Keratinocyte (primary cell): ENCODE data around the gene ARMC2. TPM values are rescaled to one million over a fixed set of nuclear protein-coding genes. Genes with fewer than 3 reads are reported as not detected.

Experiments used
- DNase-seq: peaks from one replicate; pipeline ENCODE4 v3.0.0-alpha.2; 2011; ENCODE audit warnings: low read depth, missing footprints, low spot score
- FAIRE-seq: peaks from 2 replicates; lab custom pipeline; 2011; peaks lifted over from hg19 to GRCh38; lab: Jason Lieb, UNC
- H2AFZ ChIP-seq: 2 replicates; pipeline ENCODE4 v1.6.0; 2012; ENCODE audit warnings: low read length, control low read depth, inconsistent platforms; ENCODE audit not compliant: control insufficient read depth
- H3K27ac ChIP-seq: 2 replicates; pipeline ENCODE4 v1.5.1; 2011; ENCODE audit warnings: low read length; ENCODE audit not compliant: control insufficient read depth, insufficient read depth
- H3K27me3 ChIP-seq: 3 replicates; pipeline ENCODE4 v1.6.0; 2011; ENCODE audit warnings: low read length; ENCODE audit not compliant: control insufficient read depth, insufficient read depth; ENCODE audit errors: extremely low read depth
- H3K36me3 ChIP-seq, 2 experiments: 2 replicates in 1 of 2; 3 replicates in 1 of 2; pipeline ENCODE4 v1.5.1; 2011; ENCODE audit warnings: low read length in 2 of 2, mild to moderate bottlenecking in 1 of 2; ENCODE audit not compliant: control insufficient read depth in 2 of 2, insufficient read depth in 2 of 2; ENCODE audit errors: extremely low read depth in 1 of 2
- H3K4me1 ChIP-seq: 3 replicates; pipeline ENCODE4 v1.5.1; 2011; ENCODE audit warnings: low read length; ENCODE audit not compliant: control insufficient read depth, insufficient read depth; ENCODE audit errors: extremely low read depth
- H3K4me2 ChIP-seq: 3 replicates; pipeline ENCODE4 v1.6.0; 2011; ENCODE audit warnings: low read depth, low read length; ENCODE audit not compliant: control insufficient read depth, insufficient read depth; ENCODE audit errors: extremely low read depth
- H3K4me3 ChIP-seq, 3 experiments: fragments of 200-600 bp in 1 of 3; sonication (generic) in 1 of 3; 2 replicates in 2 of 3; 3 replicates in 1 of 3; pipeline ENCODE4 v1.5.1; 2011 to 2016; ENCODE audit warnings: low read length in 3 of 3, mild to moderate bottlenecking in 3 of 3, control low read depth in 2 of 3, inconsistent platforms in 1 of 3, low read depth in 1 of 3, mixed read lengths in 1 of 3, mixed run types in 1 of 3, moderate library complexity in 1 of 3; ENCODE audit not compliant: control insufficient read depth in 2 of 3, insufficient read depth in 2 of 3; ENCODE audit errors: extremely low read depth in 1 of 3
- H3K79me2 ChIP-seq: 2 replicates; pipeline ENCODE4 v1.6.0; 2012; ENCODE audit warnings: low read length; ENCODE audit not compliant: control insufficient read depth, insufficient read depth
- H3K9ac ChIP-seq: 3 replicates; pipeline ENCODE4 v1.6.0; 2011; ENCODE audit warnings: low read length; ENCODE audit not compliant: control insufficient read depth, insufficient read depth; ENCODE audit errors: extremely low read depth
- H3K9me1 ChIP-seq: 3 replicates; pipeline ENCODE4 v1.6.0; 2011; ENCODE audit warnings: low read length; ENCODE audit not compliant: control insufficient read depth, insufficient read depth; ENCODE audit errors: extremely low read depth
- H3K9me3 ChIP-seq: 2 replicates; pipeline ENCODE4 v1.5.1; 2012; ENCODE audit warnings: low read depth, low read length; ENCODE audit not compliant: control insufficient read depth
- H4K20me1 ChIP-seq: 3 replicates; pipeline ENCODE4 v1.6.0; 2011; ENCODE audit warnings: low read length; ENCODE audit not compliant: control insufficient read depth, insufficient read depth; ENCODE audit errors: extremely low read depth
- EZH2 ChIP-seq: IDR thresholded peaks from one replicate; pipeline ENCODE4 v1.6.1; 2012; ENCODE audit warnings: inconsistent platforms, mild to moderate bottlenecking, low read length, moderate library complexity
- dilution Hi-C: fragments of 300-500 bp; cut with MboI; formaldehyde crosslinking; loops from one replicate; pipeline ENCODE4 v1.7.0; 2020; ENCODE audit warnings: low sequenced_read_pairs; ENCODE audit not compliant: extremely low pct_ligation_motif_present
- polyA plus RNA-seq, 5 experiments: library from polyadenylated mRNA; depleted of rRNA in 3 of 5; stranded (reverse) in 3 of 5; stranded (forward) in 1 of 5; unstranded in 1 of 5; fragments of >200 nt; gene quantifications; 1 replicate in 1 of 5; 2 replicates in 3 of 5; 3 replicates in 1 of 5; pipeline versions ENCODE4 v1.2.1 to v1.2.3, GENCODE V29; 2011 to 2012; ENCODE audit warnings: missing spikeins in 2 of 5, low read depth in 1 of 5, low replicate concordance in 1 of 5
- TF ChIP-seq, protein P1 (sequence below), 3 experiments: IDR thresholded peaks in 1 of 3; conservative IDR thresholded peaks in 1 of 3; optimal IDR thresholded peaks in 1 of 3; 2 replicates in 2 of 3; 3 replicates in 1 of 3; pipeline versions ENCODE3 to v1.5.1; 2011; ENCODE audit warnings: low read length in 3 of 3, mild to moderate bottlenecking in 3 of 3, moderate library complexity in 2 of 3, control low read depth in 1 of 3, inconsistent platforms in 1 of 3; ENCODE audit not compliant: insufficient read depth in 2 of 3; ENCODE audit errors: extremely low read depth in 1 of 3

Gene ARMC2
- polyA plus RNA-seq, 1 donor (not counting 4 experiments of a cell fraction or from before 2014, with no cell fraction given), result 3.8 TPM

DNA sequence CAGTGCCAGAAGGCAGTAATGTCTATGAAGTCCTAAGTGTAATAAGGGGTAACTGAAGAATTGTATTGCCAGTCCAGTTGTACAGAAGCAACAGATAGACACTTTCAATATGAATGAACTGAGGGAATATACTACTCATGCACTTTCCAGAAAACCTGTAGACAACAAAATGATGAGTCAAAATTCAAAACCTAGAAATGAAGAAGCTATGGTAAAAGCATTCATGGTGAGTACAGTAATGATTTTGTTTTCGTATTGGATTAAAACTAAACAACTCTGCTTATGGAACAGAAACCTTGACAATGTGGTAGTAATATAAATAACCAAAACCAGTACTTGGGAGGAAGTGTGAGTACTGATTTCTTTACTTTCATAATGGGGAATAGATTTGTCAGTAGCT is 35.0 kb downstream of the ARMC2 start:
- H3K4me3 ChIP-seq, result no peak overlapping the region
- FAIRE-seq (no peak), DNase-seq (no peak)
- H3K79me2 ChIP-seq, result no peaks in the 10 kb centered on the region
- H3K4me1 ChIP-seq, result no peaks in the 10 kb centered on the region
- H3K4me2 ChIP-seq, result no peak overlapping the region
- no peak for TF ChIP-seq EZH2
- TF ChIP-seq, protein P1, sequence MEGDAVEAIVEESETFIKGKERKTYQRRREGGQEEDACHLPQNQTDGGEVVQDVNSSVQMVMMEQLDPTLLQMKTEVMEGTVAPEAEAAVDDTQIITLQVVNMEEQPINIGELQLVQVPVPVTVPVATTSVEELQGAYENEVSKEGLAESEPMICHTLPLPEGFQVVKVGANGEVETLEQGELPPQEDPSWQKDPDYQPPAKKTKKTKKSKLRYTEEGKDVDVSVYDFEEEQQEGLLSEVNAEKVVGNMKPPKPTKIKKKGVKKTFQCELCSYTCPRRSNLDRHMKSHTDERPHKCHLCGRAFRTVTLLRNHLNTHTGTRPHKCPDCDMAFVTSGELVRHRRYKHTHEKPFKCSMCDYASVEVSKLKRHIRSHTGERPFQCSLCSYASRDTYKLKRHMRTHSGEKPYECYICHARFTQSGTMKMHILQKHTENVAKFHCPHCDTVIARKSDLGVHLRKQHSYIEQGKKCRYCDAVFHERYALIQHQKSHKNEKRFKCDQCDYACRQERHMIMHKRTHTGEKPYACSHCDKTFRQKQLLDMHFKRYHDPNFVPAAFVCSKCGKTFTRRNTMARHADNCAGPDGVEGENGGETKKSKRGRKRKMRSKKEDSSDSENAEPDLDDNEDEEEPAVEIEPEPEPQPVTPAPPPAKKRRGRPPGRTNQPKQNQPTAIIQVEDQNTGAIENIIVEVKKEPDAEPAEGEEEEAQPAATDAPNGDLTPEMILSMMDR (optimal IDR thresholded peaks at IDR 0.05 in 1 of 3, IDR thresholded peaks at IDR 0.05 in 1 of 3, conservative IDR thresholded peaks at IDR 0.05 in 1 of 3; ENCODE audit: extremely low read depth in 1 of 3, insufficient read depth in 2 of 3, low read length in 3 of 3), result no peak
- H2AFZ ChIP-seq, result no peak overlapping the region
- no peaks in the 10 kb centered on the region for H3K36me3 ChIP-seq
- no peaks in the 10 kb centered on the region for H3K9me1 ChIP-seq
- no peaks in the 10 kb centered on the region for H3K27me3 ChIP-seq
- no peak overlapping the region for H3K9ac ChIP-seq
- H3K9me3 ChIP-seq, result no peaks in the 10 kb centered on the region
- H4K20me1 ChIP-seq, result no peaks in the 10 kb centered on the region
- dilution Hi-C loops, result no loop called here
- H3K27ac ChIP-seq, result no peak overlapping the region

DNA sequence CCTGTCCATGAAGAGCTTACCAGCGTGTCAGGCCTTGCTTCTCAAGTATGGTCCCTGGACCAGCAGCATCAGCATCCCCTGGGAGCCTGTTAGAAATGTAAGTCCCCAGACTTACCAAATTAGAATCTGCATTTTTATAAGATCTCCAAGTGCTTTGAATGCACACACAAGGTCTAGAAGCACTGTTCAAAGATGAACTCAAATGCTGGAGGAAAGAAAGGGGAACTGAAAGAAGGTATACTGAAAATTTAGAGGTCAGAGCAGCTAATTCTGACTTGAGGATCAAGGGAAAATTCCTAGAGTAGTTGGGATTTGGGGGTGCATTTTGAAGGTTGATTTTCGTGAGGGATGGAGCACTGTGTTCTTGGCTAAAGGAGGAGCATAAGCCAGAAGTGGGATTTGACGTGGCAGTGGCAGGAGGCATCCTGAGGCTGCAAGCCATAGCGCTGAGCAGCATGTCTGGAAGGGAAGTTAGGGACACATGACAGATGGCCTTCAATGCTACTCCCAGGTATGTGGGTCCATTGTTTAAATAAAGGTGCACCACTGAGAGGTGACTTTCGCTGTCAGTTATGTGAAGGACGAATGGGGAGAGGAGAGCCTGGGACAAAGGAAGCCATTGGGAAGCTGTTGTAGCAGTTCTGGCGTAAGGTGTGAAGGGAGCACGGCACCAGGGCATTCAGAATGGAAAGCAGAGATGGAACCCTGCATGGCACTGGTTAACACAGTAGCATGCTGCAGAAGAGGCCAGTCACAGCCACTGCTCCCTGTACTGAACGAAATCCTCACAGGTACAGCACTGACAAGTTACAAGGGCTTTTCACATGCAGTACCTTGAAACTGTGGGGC is 36.2 kb downstream of the ARMC2 start:
- no peaks in the 10 kb centered on the region for H3K79me2 ChIP-seq
- FAIRE-seq (no peak), DNase-seq (no peak)
- no peaks in the 10 kb centered on the region for H4K20me1 ChIP-seq
- no peak overlapping the region for H3K9ac ChIP-seq
- H3K4me3 ChIP-seq, result no peak overlapping the region
- dilution Hi-C loops, result no loop called here
- H3K4me2 ChIP-seq, result no peak overlapping the region
- no peak overlapping the region for H3K27ac ChIP-seq
- no peaks in the 10 kb centered on the region for H3K36me3 ChIP-seq
- TF ChIP-seq, protein P1 (optimal IDR thresholded peaks at IDR 0.05 in 1 of 3, IDR thresholded peaks at IDR 0.05 in 1 of 3, conservative IDR thresholded peaks at IDR 0.05 in 1 of 3; ENCODE audit: extremely low read depth in 1 of 3, insufficient read depth in 2 of 3, low read length in 3 of 3), result no peak
- TF ChIP-seq EZH2, result no peak
- H3K9me3 ChIP-seq, result no peaks in the 10 kb centered on the region
- no peaks in the 10 kb centered on the region for H3K27me3 ChIP-seq
- no peaks in the 10 kb centered on the region for H3K9me1 ChIP-seq
- no peak overlapping the region for H2AFZ ChIP-seq
- no peaks in the 10 kb centered on the region for H3K4me1 ChIP-seq
